ENCODE data around the gene KRTAP4-7.
"Not testable (repeated sequence)": the region's sequence is repeated elsewhere in the genome, so short reads cannot be mapped to it uniquely, and the experiment has no call there.

GRCh38 chr17:41040783-41041571 is 43.0 kb upstream of the KRTAP4-7 start, which contains the start of gene KRTAP1-1:
- not testable (repeated sequence) for TF ChIP-seq CTCF (IDR thresholded peaks at IDR 0.05); ZFX (IDR thresholded peaks at IDR 0.05; ENCODE audit: borderline replicate concordance)

Measured in 22Rv1 (cell line).